Lung microvascular endothelial cell (primary cell): Measurements from ENCODE around the gene TTC38. TPM values are rescaled to one million over a fixed set of nuclear protein-coding genes. Genes with fewer than 3 reads are reported as not detected.
A peak's percentile ranks its signal among the peaks of the same experiment; 100 is the strongest.
"Not testable (repeated sequence)": the region's sequence is repeated elsewhere in the genome, so short reads cannot be mapped to it uniquely, and the experiment has no call there.

Experiments
- DNase-seq, 2 donors: peaks; one replicate each; pipeline versions ENCODE4 v3.0.0 to v3.0.0-alpha.2; 2010; ENCODE audit warnings: low read depth in 2 of 2
- total RNA-seq: library from RNA; depleted of rRNA; stranded (reverse); fragments of >200 nt; gene quantifications from 2 replicates; pipeline ENCODE4 v1.2.1, GENCODE V29; 2014

TTC38 gene
- total RNA-seq, 1 donor from 2014 or later = 22.6 TPM

- peak in 1 of 2 donors; percentile 92 for DNase-seq
These were observed 22.3 kb upstream of the TTC38 start for GRCh38 chr22:46245511-46245910.

- no peak for DNase-seq
These were observed 21.6 kb upstream of the TTC38 start for GRCh38 chr22:46246178-46246577.

- no peak for DNase-seq
These were observed 20.3 kb upstream of the TTC38 start for GRCh38 chr22:46247443-46247975.

GRCh38 chr22:46250035-46250782 lies 17.6 kb upstream of the TTC38 start, which contains the start of gene CDPF1:
Gene CDPF1, minus strand, starts transcription at chr22:46250293. Its CDS starts 2,009 bp downstream, at chr22:46248284.
- peak; percentile 86 to 89 for DNase-seq

GRCh38 chr22:46250783-46251125 lies 17.1 kb upstream of the TTC38 start:
- DNase-seq = no peak

GRCh38 chr22:46251266-46251665 lies 16.5 kb upstream of the TTC38 start:
- no peak for DNase-seq

GRCh38 chr22:46251816-46252380 lies 15.9 kb upstream of the TTC38 start:
- no peak for DNase-seq

GRCh38 chr22:46256358-46256958 lies 11.3 kb upstream of the TTC38 start:
- DNase-seq = no peak

GRCh38 chr22:46259374-46259773 lies 8.4 kb upstream of the TTC38 start:
- DNase-seq = no peak

- no peak for DNase-seq
These were observed 7.8 kb upstream of the TTC38 start for GRCh38 chr22:46260038-46260437.

GRCh38 chr22:46262449-46263215 lies 5.2 kb upstream of the TTC38 start:
- peak; percentile 75 to 81 for DNase-seq

- no peak for DNase-seq
These were observed 4.6 kb upstream of the TTC38 start, which contains the start of gene PKDREJ for GRCh38 chr22:46263216-46263590. Gene PKDREJ, minus strand, starts transcription at chr22:46263343. Its CDS starts 21 bp downstream, at chr22:46263322.

GRCh38 chr22:46264520-46264919 lies 3.3 kb upstream of the TTC38 start:
- DNase-seq = not testable (repeated sequence)

- not testable (repeated sequence) for DNase-seq
These were observed 2.2 kb upstream of the TTC38 start for GRCh38 chr22:46265627-46266026.

- DNase-seq = no peak
These were observed 1.8 kb downstream of the TTC38 start for GRCh38 chr22:46269564-46269963.

GRCh38 chr22:46272196-46272595 lies 4.4 kb downstream of the TTC38 start:
- DNase-seq = no peak

- no peak for DNase-seq
These were observed 5.1 kb downstream of the TTC38 start for GRCh38 chr22:46272762-46273431.

GRCh38 chr22:46273432-46274148 lies 5.8 kb downstream of the TTC38 start:
- DNase-seq = no peak

- no peak for DNase-seq
These were observed 6.6 kb downstream of the TTC38 start for GRCh38 chr22:46274381-46274780.

GRCh38 chr22:46275455-46276122 lies 7.8 kb downstream of the TTC38 start:
- no peak for DNase-seq
